Central memory CD8-positive, alpha-beta T cell (primary cell): ENCODE data around the gene SERPINF2.
A peak's percentile ranks its signal among the peaks of the same experiment; 100 is the strongest.
"Not testable (repeated sequence)": the region's sequence is repeated elsewhere in the genome, so short reads cannot be mapped to it uniquely, and the experiment has no call there.

ENCODE experiments used
- ATAC-seq: fragments of 150-1000 bp; cut with Tn5 transposase; replicated peaks from 2 replicates; pipeline ENCODE4 v1.10.0; 2022; ENCODE audit warnings: mild to moderate bottlenecking, moderate FRiP score, moderate number of reproducible peaks; ENCODE audit not compliant: poor library complexity, severe bottlenecking; ENCODE audit errors: extremely low read depth
- DNase-seq, 2 donors: peaks; one replicate each; pipeline ENCODE4 v3.0.0; 2021; ENCODE audit warnings: low spot score in 2 of 2
- H3K27ac Mint-ChIP-seq: one replicate; pipeline ENCODE4 v1.8.0; 2022; ENCODE audit warnings: low read depth, mild to moderate bottlenecking, moderate library complexity, mixed read lengths
- H3K27me3 Mint-ChIP-seq: one replicate; pipeline ENCODE4 v1.8.0; 2022; ENCODE audit warnings: mixed read lengths
- H3K36me3 Mint-ChIP-seq: one replicate; pipeline ENCODE4 v1.8.0; 2022; ENCODE audit warnings: mild to moderate bottlenecking, moderate library complexity, mixed read lengths; ENCODE audit not compliant: insufficient read depth
- H3K4me1 Mint-ChIP-seq: one replicate; pipeline ENCODE4 v1.8.0; 2022; ENCODE audit warnings: mixed read lengths
- H3K4me3 Mint-ChIP-seq: one replicate; pipeline ENCODE4 v1.8.0; 2022; ENCODE audit warnings: mild to moderate bottlenecking, moderate library complexity, mixed read lengths
- H3K9me3 Mint-ChIP-seq: one replicate; pipeline ENCODE4 v1.8.0; 2022; ENCODE audit warnings: mixed read lengths

SERPINF2 gene

GRCh38 chr17:1783834-1784611 is 41.4 kb downstream of the SERPINF2 start:
- no peak for DNase-seq
- no peaks in the 10 kb centered on the region for H3K9me3 Mint-ChIP-seq
- H3K27me3 Mint-ChIP-seq = no peaks in the 10 kb centered on the region
- no peaks in the 10 kb centered on the region for H3K4me1 Mint-ChIP-seq
- H3K27ac Mint-ChIP-seq = no peak overlapping the region
- H3K4me3 Mint-ChIP-seq = no peak overlapping the region
- H3K36me3 Mint-ChIP-seq = peaks cover 52% of the 10 kb centered on the region
- no peak for ATAC-seq

GRCh38 chr17:1785930-1786329 is 43.3 kb downstream of the SERPINF2 start:
- Mint-ChIP-seq H3K27ac (no peak overlapping the region), H3K36me3 (peaks cover 49% of the 10 kb centered on the region), H3K9me3 (no peaks in the 10 kb centered on the region), H3K4me1 (no peaks in the 10 kb centered on the region), H3K27me3 (no peaks in the 10 kb centered on the region), H3K4me3 (no peak overlapping the region)
- no peak for ATAC-seq
- DNase-seq = no peak

GRCh38 chr17:1786708-1787107 is 44.0 kb downstream of the SERPINF2 start:
- Mint-ChIP-seq H3K4me1 (peaks cover 5% of the 10 kb centered on the region), H3K36me3 (peaks cover 47% of the 10 kb centered on the region), H3K27me3 (no peaks in the 10 kb centered on the region), H3K27ac (no peak overlapping the region), H3K4me3 (no peak overlapping the region), H3K9me3 (no peaks in the 10 kb centered on the region)
- ATAC-seq (no peak), DNase-seq (no peak)

GRCh38 chr17:1787301-1787902 is 44.7 kb downstream of the SERPINF2 start:
- Mint-ChIP-seq H3K4me1 (peaks cover 5% of the 10 kb centered on the region), H3K36me3 (peaks cover 45% of the 10 kb centered on the region), H3K9me3 (no peaks in the 10 kb centered on the region), H3K27me3 (no peaks in the 10 kb centered on the region), H3K27ac (no peak overlapping the region), H3K4me3 (no peak overlapping the region)
- no peak for ATAC-seq
- no peak for DNase-seq

- no peaks in the 10 kb centered on the region for H3K27me3 Mint-ChIP-seq
- H3K9me3 Mint-ChIP-seq = no peaks in the 10 kb centered on the region
- no peak overlapping the region for H3K4me3 Mint-ChIP-seq
- no peak overlapping the region for H3K27ac Mint-ChIP-seq
- H3K36me3 Mint-ChIP-seq = peaks cover 34% of the 10 kb centered on the region
- ATAC-seq (no peak), DNase-seq (no peak)
- peaks cover 6% of the 10 kb centered on the region for H3K4me1 Mint-ChIP-seq
These were observed 47.3 kb downstream of the SERPINF2 start for GRCh38 chr17:1789936-1790335.

GRCh38 chr17:1792495-1793446 is 50.1 kb downstream of the SERPINF2 start:
- H3K4me1 Mint-ChIP-seq = peaks cover 22% of the 10 kb centered on the region
- peaks cover 19% of the 10 kb centered on the region for H3K36me3 Mint-ChIP-seq
- DNase-seq = no peak
- ATAC-seq = no peak
- H3K27ac Mint-ChIP-seq = no peak overlapping the region
- H3K9me3 Mint-ChIP-seq = no peaks in the 10 kb centered on the region
- no peak overlapping the region for H3K4me3 Mint-ChIP-seq
- H3K27me3 Mint-ChIP-seq = no peaks in the 10 kb centered on the region

GRCh38 chr17:1793447-1793806 is 50.8 kb downstream of the SERPINF2 start:
- H3K9me3 Mint-ChIP-seq = no peaks in the 10 kb centered on the region
- no peaks in the 10 kb centered on the region for H3K27me3 Mint-ChIP-seq
- peaks cover 22% of the 10 kb centered on the region for H3K4me1 Mint-ChIP-seq
- H3K27ac Mint-ChIP-seq = no peak overlapping the region
- DNase-seq = no peak
- ATAC-seq = no peak
- no peak overlapping the region for H3K4me3 Mint-ChIP-seq
- H3K36me3 Mint-ChIP-seq = peaks cover 19% of the 10 kb centered on the region

- no peak for DNase-seq
- no peak for ATAC-seq
- Mint-ChIP-seq H3K27ac (peak overlapping the region; percentile 20), H3K4me3 (no peak overlapping the region), H3K36me3 (peaks cover 36% of the 10 kb centered on the region), H3K9me3 (no peaks in the 10 kb centered on the region), H3K4me1 (peaks cover 16% of the 10 kb centered on the region), H3K27me3 (no peaks in the 10 kb centered on the region)
These were observed 54.1 kb downstream of the SERPINF2 start for GRCh38 chr17:1796800-1797199.

- peaks cover 16% of the 10 kb centered on the region for H3K4me1 Mint-ChIP-seq
- H3K27me3 Mint-ChIP-seq = no peaks in the 10 kb centered on the region
- ATAC-seq (no peak), DNase-seq (no peak)
- no peaks in the 10 kb centered on the region for H3K9me3 Mint-ChIP-seq
- peaks cover 38% of the 10 kb centered on the region for H3K36me3 Mint-ChIP-seq
- no peak overlapping the region for H3K4me3 Mint-ChIP-seq
- H3K27ac Mint-ChIP-seq = peak overlapping the region; percentile 20
These were observed 54.7 kb downstream of the SERPINF2 start for GRCh38 chr17:1797323-1797722.

GRCh38 chr17:1797846-1798245 is 55.2 kb downstream of the SERPINF2 start:
- not testable (repeated sequence) for H3K9me3 Mint-ChIP-seq, ATAC-seq, DNase-seq, H3K27me3 Mint-ChIP-seq, H3K4me3 Mint-ChIP-seq
- H3K4me1 Mint-ChIP-seq = peaks cover 16% of the 10 kb centered on the region
- peaks cover 37% of the 10 kb centered on the region for H3K36me3 Mint-ChIP-seq
- H3K27ac Mint-ChIP-seq = peak overlapping the region; percentile 20

GRCh38 chr17:1800240-1800639 is 57.6 kb downstream of the SERPINF2 start:
- H3K27me3 Mint-ChIP-seq = no peaks in the 10 kb centered on the region
- H3K36me3 Mint-ChIP-seq = peaks cover 47% of the 10 kb centered on the region
- H3K4me3 Mint-ChIP-seq = no peak overlapping the region
- no peak for DNase-seq
- ATAC-seq = no peak
- no peaks in the 10 kb centered on the region for H3K9me3 Mint-ChIP-seq
- peaks cover 13% of the 10 kb centered on the region for H3K4me1 Mint-ChIP-seq
- H3K27ac Mint-ChIP-seq = no peak overlapping the region

GRCh38 chr17:1800712-1801111 is 58.0 kb downstream of the SERPINF2 start:
- H3K27me3 Mint-ChIP-seq = no peaks in the 10 kb centered on the region

More at GRCh38 chr17:1800712-1801111, 58.0 kb downstream of the SERPINF2 start:
- Mint-ChIP-seq H3K4me3 (no peak overlapping the region), H3K27ac (no peak overlapping the region), H3K36me3 (peaks cover 47% of the 10 kb centered on the region), H3K9me3 (no peaks in the 10 kb centered on the region), H3K4me1 (peaks cover 10% of the 10 kb centered on the region)
- DNase-seq (no peak), ATAC-seq (no peak)
